OCI-LY3 (cell line): ENCODE measurements around the gene IQCN.

Experiments used
- EZH2phosphoT487 ChIP-seq: fragments of 200-600 bp; shearing (Covaris generic); IDR thresholded peaks from 2 replicates; pipeline ENCODE4 v1.6.1; 2018; ENCODE audit warnings: antibody characterized with exemption, mixed run types, low read depth
- TF ChIP-seq, protein P1 (sequence below): fragments of 200-600, 300-600 bp; sonication (generic); IDR thresholded peaks from 2 replicates; pipeline ENCODE4 v1.5.1; 2014; ENCODE audit warnings: antibody characterized with exemption, low read length, low read depth

DNA sequence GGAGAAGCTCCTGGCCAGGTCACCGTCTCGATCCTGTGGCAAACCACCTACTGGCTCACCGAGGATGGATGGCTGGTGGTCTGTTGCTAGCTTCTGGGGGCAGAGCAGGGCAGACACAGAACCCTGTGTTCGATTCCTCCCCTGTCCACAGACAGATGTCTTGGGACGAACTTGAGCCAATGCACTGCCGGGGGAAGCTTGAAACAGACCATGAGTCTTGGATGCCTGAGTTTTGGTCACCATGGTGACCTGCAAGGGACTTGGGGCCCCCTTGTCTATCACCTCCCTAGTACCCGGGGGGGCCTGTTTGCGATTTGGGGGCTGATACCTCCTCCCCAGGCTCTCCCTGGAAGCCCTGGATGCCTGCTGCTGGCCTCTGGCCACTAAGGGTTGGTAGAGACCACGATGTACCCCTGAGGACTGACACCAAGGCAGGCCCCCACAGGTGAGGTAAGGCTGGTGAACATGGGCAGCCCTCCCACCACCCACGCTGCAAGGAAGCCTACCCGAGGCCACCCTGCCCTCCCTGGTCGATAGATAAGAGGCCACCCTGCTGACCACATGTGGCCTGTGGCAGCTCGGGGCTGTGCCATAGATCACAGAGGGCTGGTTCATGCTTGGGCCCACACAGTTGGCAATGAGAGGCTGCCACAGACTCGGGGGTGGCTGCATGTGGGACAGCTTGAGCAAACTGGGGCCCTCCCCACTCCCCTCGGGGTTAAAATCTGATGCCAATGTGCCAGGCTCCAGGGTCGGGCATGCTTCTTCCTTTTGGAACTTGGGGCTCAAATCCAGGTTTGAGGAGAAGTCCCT, 10.7 kb downstream of the IQCN start:
- TF ChIP-seq, protein P1, sequence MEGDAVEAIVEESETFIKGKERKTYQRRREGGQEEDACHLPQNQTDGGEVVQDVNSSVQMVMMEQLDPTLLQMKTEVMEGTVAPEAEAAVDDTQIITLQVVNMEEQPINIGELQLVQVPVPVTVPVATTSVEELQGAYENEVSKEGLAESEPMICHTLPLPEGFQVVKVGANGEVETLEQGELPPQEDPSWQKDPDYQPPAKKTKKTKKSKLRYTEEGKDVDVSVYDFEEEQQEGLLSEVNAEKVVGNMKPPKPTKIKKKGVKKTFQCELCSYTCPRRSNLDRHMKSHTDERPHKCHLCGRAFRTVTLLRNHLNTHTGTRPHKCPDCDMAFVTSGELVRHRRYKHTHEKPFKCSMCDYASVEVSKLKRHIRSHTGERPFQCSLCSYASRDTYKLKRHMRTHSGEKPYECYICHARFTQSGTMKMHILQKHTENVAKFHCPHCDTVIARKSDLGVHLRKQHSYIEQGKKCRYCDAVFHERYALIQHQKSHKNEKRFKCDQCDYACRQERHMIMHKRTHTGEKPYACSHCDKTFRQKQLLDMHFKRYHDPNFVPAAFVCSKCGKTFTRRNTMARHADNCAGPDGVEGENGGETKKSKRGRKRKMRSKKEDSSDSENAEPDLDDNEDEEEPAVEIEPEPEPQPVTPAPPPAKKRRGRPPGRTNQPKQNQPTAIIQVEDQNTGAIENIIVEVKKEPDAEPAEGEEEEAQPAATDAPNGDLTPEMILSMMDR = no peak
- TF ChIP-seq EZH2phosphoT487 = no peak
